ENCODE measurements around the gene RABGAP1L. TPM values are rescaled to one million over a fixed set of nuclear protein-coding genes. Genes with fewer than 3 reads are reported as not detected.

The RABGAP1L gene
- total and polyA plus RNA-seq, 10 of the 15 experiments (the other 5 are each of a cell fraction or from before 2014, with no cell fraction given), result 5.8 to 194 (median 113) TPM

GRCh38 chr1:174775621-174776020 lies 616.3 kb downstream of the RABGAP1L start:
- Histone ChIP-seq H3K4me2 (ENCODE audit: control insufficient read depth, insufficient read depth) (no peak overlapping the region), H3K4me3 (no peak overlapping the region), H3K9ac (ENCODE audit: control insufficient read depth, insufficient read depth, low read length) (no peak overlapping the region), H3K9me3 (replicated peaks; ENCODE audit: control insufficient read depth, insufficient read depth, low read length) (no peaks in the 10 kb centered on the region), H3K79me2 (ENCODE audit: control insufficient read depth, insufficient read depth, low read length) (no peaks in the 10 kb centered on the region), H3K4me1 (ENCODE audit: control insufficient read depth, insufficient read depth, low read length) (no peaks in the 10 kb centered on the region), H4K20me1 (ENCODE audit: control insufficient read depth, insufficient read depth) (no peaks in the 10 kb centered on the region), H2AFZ (ENCODE audit: control insufficient read depth, low read depth, low read length) (no peak overlapping the region), H3K27ac (ENCODE audit: control insufficient read depth, insufficient read depth) (no peak overlapping the region), H3K36me3 (ENCODE audit: control insufficient read depth in 2 of 2, insufficient read depth in 2 of 2, low read length in 1 of 2) (no peaks in the 10 kb centered on the region; a peak in 1 of 4 replicates), H3K27me3 (replicated peaks in 1 of 2; ENCODE audit: control insufficient read depth in 2 of 2, insufficient read depth in 2 of 2, low read length in 1 of 2) (no peaks in the 10 kb centered on the region)
- CTCF ChIA-PET, result interaction anchor here (0.9 to 1.9 kb wide), 2 partner anchors 205 to 208 kb away, joined by 3 to 9 read pairs; no protein-coding TSS in a partner anchor
- no peak for TF ChIP-seq POLR2AphosphoS2 (IDR thresholded peaks at IDR 0.05; ENCODE audit: low read depth, low read length)
- no peak for TF ChIP-seq USF2 (IDR thresholded peaks at IDR 0.05; ENCODE audit: borderline replicate concordance, low read depth, low read length)
- no peak for TF ChIP-seq SP1 (IDR thresholded peaks at IDR 0.05; ENCODE audit: low read depth, low read length)
- TF ChIP-seq SMC3 (IDR thresholded peaks at IDR 0.05; ENCODE audit: borderline replicate concordance, low read length), result no peak
- DNase-seq (ENCODE audit: low read depth, low spot score) (no peak), ATAC-seq (no peak), FAIRE-seq (no peak)
- RAD21 ChIA-PET (ENCODE audit: unreplicated experiment), result interaction anchor here (0.7 kb wide), 1 partner anchor 207 kb away, joined by 3 read pairs; no protein-coding TSS in a partner anchor
- WGBS (ENCODE audit: insufficient coverage, insufficient replicate concordance, low lambda C conversion rate, missing lambda C conversion rate), result 100% methylated on average over 2 of the region's 2 CpGs
- intact Hi-C loops (cut with micrococcal nuclease; ENCODE audit: unreplicated experiment) (no loop called here), in situ Hi-C loops (cut with MboI) (no loop called here)
- POLR2A ChIA-PET, result interaction anchor here (0.6 to 0.7 kb wide), 2 partner anchors 109 to 928 kb away, joined by 4 to 5 read pairs; no protein-coding TSS in a partner anchor
- no TSS peak for BruUV-seq (replicated peaks)
- SMC1A ChIA-PET (ENCODE audit: uncharacterized antibody, unreplicated experiment), result interaction anchor here (1.3 kb wide), 1 partner anchor 99 kb away, joined by 3 read pairs; no protein-coding TSS in a partner anchor

DNA sequence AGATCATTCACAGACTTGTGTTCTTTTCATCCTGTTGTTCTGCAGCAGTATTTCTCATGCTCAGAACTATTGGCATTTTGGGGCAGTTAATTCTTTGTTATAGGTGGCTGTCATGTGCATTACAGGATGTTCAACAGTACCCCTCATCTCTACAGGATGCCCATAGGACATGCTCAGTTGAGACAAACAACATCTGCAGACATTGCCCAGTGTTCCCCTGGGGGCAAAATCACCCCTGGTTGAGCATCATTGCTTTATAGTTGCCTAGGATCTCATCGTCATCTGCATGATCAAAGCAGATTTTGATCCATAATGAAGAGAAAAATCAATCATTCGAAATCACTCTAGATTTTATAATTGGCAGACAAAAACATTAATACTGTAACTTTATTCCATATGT lies 617.9 kb downstream of the RABGAP1L start:
- H3K9ac ChIP-seq (ENCODE audit: control insufficient read depth, insufficient read depth, low read length), result no peak overlapping the region
- in situ Hi-C loops (cut with MboI) (no loop called here), intact Hi-C loops (cut with micrococcal nuclease; ENCODE audit: unreplicated experiment) (no loop called here)
- RAD21 ChIA-PET (ENCODE audit: unreplicated experiment), result no interaction called here
- H3K36me3 ChIP-seq (ENCODE audit: control insufficient read depth in 2 of 2, insufficient read depth in 2 of 2, low read length in 1 of 2), result no peaks in the 10 kb centered on the region; a peak in 1 of 4 replicates
- H3K4me2 ChIP-seq (ENCODE audit: control insufficient read depth, insufficient read depth), result no peak overlapping the region
- FAIRE-seq, result no peak
- ATAC-seq, result no peak
- H2AFZ ChIP-seq (ENCODE audit: control insufficient read depth, low read depth, low read length), result no peak overlapping the region
- no peak for DNase-seq (ENCODE audit: low read depth, low spot score)
- SMC1A ChIA-PET (ENCODE audit: uncharacterized antibody, unreplicated experiment), result no interaction called here
- H4K20me1 ChIP-seq (ENCODE audit: control insufficient read depth, insufficient read depth), result no peaks in the 10 kb centered on the region
- no peaks in the 10 kb centered on the region for H3K27me3 ChIP-seq (replicated peaks in 1 of 2; ENCODE audit: control insufficient read depth in 2 of 2, insufficient read depth in 2 of 2, low read length in 1 of 2)
- 61% methylated on average over 2 of the region's 2 CpGs for WGBS (ENCODE audit: insufficient coverage, insufficient replicate concordance, low lambda C conversion rate, missing lambda C conversion rate)
- no peak overlapping the region for H3K4me3 ChIP-seq
- POLR2A ChIA-PET, result no interaction called here
- no peak for TF ChIP-seq HCFC1 (IDR thresholded peaks at IDR 0.05; ENCODE audit: low read length)
- TF ChIP-seq, protein P1, sequence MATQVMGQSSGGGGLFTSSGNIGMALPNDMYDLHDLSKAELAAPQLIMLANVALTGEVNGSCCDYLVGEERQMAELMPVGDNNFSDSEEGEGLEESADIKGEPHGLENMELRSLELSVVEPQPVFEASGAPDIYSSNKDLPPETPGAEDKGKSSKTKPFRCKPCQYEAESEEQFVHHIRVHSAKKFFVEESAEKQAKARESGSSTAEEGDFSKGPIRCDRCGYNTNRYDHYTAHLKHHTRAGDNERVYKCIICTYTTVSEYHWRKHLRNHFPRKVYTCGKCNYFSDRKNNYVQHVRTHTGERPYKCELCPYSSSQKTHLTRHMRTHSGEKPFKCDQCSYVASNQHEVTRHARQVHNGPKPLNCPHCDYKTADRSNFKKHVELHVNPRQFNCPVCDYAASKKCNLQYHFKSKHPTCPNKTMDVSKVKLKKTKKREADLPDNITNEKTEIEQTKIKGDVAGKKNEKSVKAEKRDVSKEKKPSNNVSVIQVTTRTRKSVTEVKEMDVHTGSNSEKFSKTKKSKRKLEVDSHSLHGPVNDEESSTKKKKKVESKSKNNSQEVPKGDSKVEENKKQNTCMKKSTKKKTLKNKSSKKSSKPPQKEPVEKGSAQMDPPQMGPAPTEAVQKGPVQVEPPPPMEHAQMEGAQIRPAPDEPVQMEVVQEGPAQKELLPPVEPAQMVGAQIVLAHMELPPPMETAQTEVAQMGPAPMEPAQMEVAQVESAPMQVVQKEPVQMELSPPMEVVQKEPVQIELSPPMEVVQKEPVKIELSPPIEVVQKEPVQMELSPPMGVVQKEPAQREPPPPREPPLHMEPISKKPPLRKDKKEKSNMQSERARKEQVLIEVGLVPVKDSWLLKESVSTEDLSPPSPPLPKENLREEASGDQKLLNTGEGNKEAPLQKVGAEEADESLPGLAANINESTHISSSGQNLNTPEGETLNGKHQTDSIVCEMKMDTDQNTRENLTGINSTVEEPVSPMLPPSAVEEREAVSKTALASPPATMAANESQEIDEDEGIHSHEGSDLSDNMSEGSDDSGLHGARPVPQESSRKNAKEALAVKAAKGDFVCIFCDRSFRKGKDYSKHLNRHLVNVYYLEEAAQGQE (IDR thresholded peaks at IDR 0.05; ENCODE audit: low read depth, low read length), result no peak
- no peak for TF ChIP-seq BACH1 (IDR thresholded peaks at IDR 0.05; ENCODE audit: borderline replicate concordance)
- no peak for TF ChIP-seq EP300 (IDR thresholded peaks at IDR 0.05; ENCODE audit: borderline replicate concordance in 1 of 2, control insufficient read depth in 1 of 2, low read depth in 2 of 2, low read length in 2 of 2)
- no peak for TF ChIP-seq YBX1 (IDR thresholded peaks at IDR 0.05)
- no peak for TF ChIP-seq MEF2B (IDR thresholded peaks at IDR 0.05; ENCODE audit: partially characterized antibody, poor library complexity, severe bottlenecking)
- H3K4me1 ChIP-seq (ENCODE audit: control insufficient read depth, insufficient read depth, low read length), result no peaks in the 10 kb centered on the region
- no peaks in the 10 kb centered on the region for H3K79me2 ChIP-seq (ENCODE audit: control insufficient read depth, insufficient read depth, low read length)
- no TSS peak for BruUV-seq (replicated peaks)
- no peak overlapping the region for H3K27ac ChIP-seq (ENCODE audit: control insufficient read depth, insufficient read depth)
- CTCF ChIA-PET, result no interaction called here
- H3K9me3 ChIP-seq (replicated peaks; ENCODE audit: control insufficient read depth, insufficient read depth, low read length), result no peaks in the 10 kb centered on the region

Data from GM12878 (cell line).